ENCODE measurements around the gene TPT1. TPM values are rescaled to one million over a fixed set of nuclear protein-coding genes. Genes with fewer than 3 reads are reported as not detected.
A peak's percentile ranks its signal among the peaks of the same experiment; 100 is the strongest.

The TPT1 gene
- total and polyA plus RNA-seq, 2 of the 13 experiments (the other 11 are each of a cell fraction or from before 2014, with no cell fraction given), result 2,953 to 3,594 TPM

GRCh38 chr13:45335397-45336024, 5.5 kb downstream of the TPT1 start (continued):
- TF ChIP-seq NR2F1 (CRISPR knock-in tag; IDR thresholded peaks at IDR 0.05) (no peak), SIX4 (CRISPR knock-in tag; IDR thresholded peaks at IDR 0.05) (peak; percentile 73), ZNF574 (CRISPR knock-in tag; IDR thresholded peaks at IDR 0.05) (no peak), XBP1 (CRISPR knock-in tag; IDR thresholded peaks at IDR 0.05) (0 out of 2 replicates have a peak, but pooled peaks have one; percentile 17), ZFP82 (CRISPR knock-in tag; IDR thresholded peaks at IDR 0.05; ENCODE audit: borderline replicate concordance) (no peak), ZNF772 (CRISPR knock-in tag; IDR thresholded peaks at IDR 0.05) (peak; percentile 71), POLR2A (IDR thresholded peaks at IDR 0.05; ENCODE audit: insufficient read depth in 1 of 2, low read depth in 2 of 2, low read length in 2 of 2) (peak; percentile 56 to 80; a peak in 3 of 4 replicates), SMYD3 (CRISPR knock-in tag; IDR thresholded peaks at IDR 0.05) (0 out of 2 replicates have a peak, but pooled peaks have one; percentile 54), SOX5 (CRISPR knock-in tag; IDR thresholded peaks at IDR 0.05; ENCODE audit: borderline replicate concordance) (peak; percentile 37; the same call in 1 of the 2 replicates), ZNF577 (CRISPR knock-in tag; IDR thresholded peaks at IDR 0.05; ENCODE audit: borderline replicate concordance, low read depth) (no peak), TCF7L2 (IDR thresholded peaks at IDR 0.05; ENCODE audit: low read depth, low read length) (no peak), TERF1 (CRISPR knock-in tag; IDR thresholded peaks at IDR 0.05) (0 out of 2 replicates have a peak, but pooled peaks have one; percentile 33), LCORL (IDR thresholded peaks at IDR 0.05) (no peak), LCORL (CRISPR knock-in tag; IDR thresholded peaks at IDR 0.05) (peak; percentile 49; the same call in 1 of the 2 replicates), HNRNPH1 (optimal IDR thresholded peaks at IDR 0.05; ENCODE audit: low read depth, low read length) (no peak), IRF2 (CRISPR knock-in tag; IDR thresholded peaks at IDR 0.05) (0 out of 2 replicates have a peak, but pooled peaks have one; percentile 12), ZNF552 (CRISPR knock-in tag; IDR thresholded peaks at IDR 0.05; ENCODE audit: borderline replicate concordance) (no peak), GATAD2A (CRISPR knock-in tag; IDR thresholded peaks at IDR 0.05) (0 out of 2 replicates have a peak, but pooled peaks have one; percentile 17), MED1 (CRISPR knock-in tag; IDR thresholded peaks at IDR 0.05) (peak; percentile 60), ZNF451 (CRISPR knock-in tag; IDR thresholded peaks at IDR 0.05) (0 out of 2 replicates have a peak, but pooled peaks have one; percentile 56), SMARCC2 (IDR thresholded peaks at IDR 0.05) (no peak), MYPOP (CRISPR knock-in tag; IDR thresholded peaks at IDR 0.05) (0 out of 2 replicates have a peak, but pooled peaks have one; percentile 53), SIX1 (CRISPR knock-in tag; IDR thresholded peaks at IDR 0.05; ENCODE audit: borderline replicate concordance) (peak; percentile 39; the same call in 1 of the 2 replicates), ZNF879 (CRISPR knock-in tag; IDR thresholded peaks at IDR 0.05) (no peak), JUND (CRISPR knock-in tag; IDR thresholded peaks at IDR 0.05) (no peak), SNAI1 (CRISPR knock-in tag; IDR thresholded peaks at IDR 0.05; ENCODE audit: borderline replicate concordance) (no peak), MAZ (IDR thresholded peaks at IDR 0.05; ENCODE audit: borderline replicate concordance, low read depth, low read length) (no peak), MAZ (CRISPR knock-in tag; IDR thresholded peaks at IDR 0.05; ENCODE audit: low read depth) (0 out of 2 replicates have a peak, but pooled peaks have one; percentile 27)

Measured in HepG2 (cell line).